HuH-7.5 (cell line): ENCODE measurements around the gene NEDD4L.
"Not testable (repeated sequence)": the region's sequence is repeated elsewhere in the genome, so short reads cannot be mapped to it uniquely, and the experiment has no call there.

Experiments used
- DNase-seq: peaks from one replicate; pipeline ENCODE4 v3.0.0; 2011; ENCODE audit warnings: low spot score

Gene NEDD4L

GRCh38 chr18:58043491-58044369 is at the start of gene NEDD4L:
NEDD4L (plus strand) TSS chr18:58044226; CDS start chr18:58044661, 435 bp downstream.
- peak; percentile 59 for DNase-seq

- DNase-seq: no peak
These were observed 48.7 kb upstream of the NEDD4L start for GRCh38 chr18:57995331-57995730.

- not testable (repeated sequence) for DNase-seq
These were observed 47.1 kb upstream of the NEDD4L start for GRCh38 chr18:57996894-57997293.

- no peak for DNase-seq
These were observed 46.2 kb upstream of the NEDD4L start for GRCh38 chr18:57997820-57998219.

- no peak for DNase-seq
These were observed 45.6 kb upstream of the NEDD4L start for GRCh38 chr18:57998461-57998860.

- no peak for DNase-seq
These were observed 39.7 kb upstream of the NEDD4L start for GRCh38 chr18:58004317-58004716.

GRCh38 chr18:58005011-58005410 is 39.0 kb upstream of the NEDD4L start:
- no peak for DNase-seq

DNA sequence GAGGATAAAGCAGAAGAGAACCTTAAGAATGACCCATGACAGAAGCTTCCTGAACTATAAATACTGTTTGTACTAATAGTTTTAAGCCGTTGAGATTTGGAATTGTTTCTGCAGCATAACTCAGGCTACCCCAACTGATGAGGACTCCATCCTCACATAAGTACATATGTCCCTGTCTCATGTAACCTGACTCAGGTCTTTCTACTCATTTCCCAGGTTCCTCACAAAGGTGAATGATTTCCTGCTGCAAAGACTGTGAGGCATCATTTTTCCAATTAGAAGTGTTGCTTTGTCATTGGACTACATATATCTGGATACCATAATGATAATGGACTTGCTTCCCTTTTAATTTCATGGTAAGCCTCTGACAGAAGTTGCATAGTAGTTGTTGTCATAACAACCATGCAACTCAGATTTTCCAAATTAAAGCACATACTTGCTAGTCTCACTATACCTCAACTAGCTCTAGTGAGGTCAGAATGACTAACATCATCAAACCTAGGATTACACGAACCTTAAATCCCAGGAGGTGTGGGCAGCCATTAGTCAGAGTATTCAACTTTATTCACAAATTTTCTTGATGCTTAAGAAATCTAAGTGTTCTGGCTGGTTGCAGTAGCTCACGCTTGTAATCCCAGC is 38.0 kb upstream of the NEDD4L start:
- DNase-seq: no peak

- no peak for DNase-seq
These were observed 34.9 kb upstream of the NEDD4L start for GRCh38 chr18:58009166-58009565.

DNA sequence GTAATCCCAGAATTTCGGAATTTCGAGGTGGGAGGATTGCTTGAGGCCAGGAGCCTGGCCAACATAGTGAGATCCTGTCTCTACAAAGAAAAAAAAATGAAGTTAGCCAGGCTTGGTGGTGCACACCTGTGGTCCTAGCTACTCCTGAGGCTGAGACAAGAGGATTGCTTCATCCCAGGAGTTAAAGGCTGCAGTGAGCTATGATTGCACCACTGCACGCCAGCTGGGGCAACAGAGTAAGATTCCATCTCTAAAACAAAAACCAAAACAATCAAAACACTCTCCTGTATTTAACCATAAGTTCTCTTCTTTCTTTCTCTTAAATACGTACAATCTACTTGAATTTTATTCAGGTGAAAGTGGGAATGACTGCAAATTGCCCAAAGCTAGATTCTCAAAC is 33.8 kb upstream of the NEDD4L start:
- no peak for DNase-seq

- no peak for DNase-seq
These were observed 31.7 kb upstream of the NEDD4L start for GRCh38 chr18:58012356-58012755.

- DNase-seq: peak; percentile 25
These were observed 30.5 kb upstream of the NEDD4L start for GRCh38 chr18:58013241-58014211.

- DNase-seq: no peak
These were observed 28.8 kb upstream of the NEDD4L start for GRCh38 chr18:58015065-58015780.

DNA sequence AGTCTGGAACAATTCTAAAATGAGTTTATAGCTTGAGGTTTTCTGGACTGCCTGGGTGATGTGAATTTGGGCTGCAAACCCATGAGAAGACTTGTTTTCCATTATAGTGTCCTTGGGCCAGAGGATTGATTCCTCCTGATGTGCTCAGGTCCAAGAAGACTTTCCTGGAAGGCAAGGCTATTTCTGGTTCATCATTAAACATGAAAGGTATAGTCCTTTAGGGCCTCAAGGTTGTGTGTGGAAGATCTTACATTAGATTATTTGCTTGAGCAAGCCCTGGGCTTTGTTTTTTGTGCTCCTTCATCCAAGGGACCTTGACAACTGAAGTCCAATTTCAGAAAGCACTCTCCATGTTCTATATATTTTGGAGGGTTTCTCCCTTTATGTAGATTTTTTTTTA is 26.8 kb upstream of the NEDD4L start:
- no peak for DNase-seq

GRCh38 chr18:58020567-58021107 is 23.4 kb upstream of the NEDD4L start:
- no peak for DNase-seq

DNA sequence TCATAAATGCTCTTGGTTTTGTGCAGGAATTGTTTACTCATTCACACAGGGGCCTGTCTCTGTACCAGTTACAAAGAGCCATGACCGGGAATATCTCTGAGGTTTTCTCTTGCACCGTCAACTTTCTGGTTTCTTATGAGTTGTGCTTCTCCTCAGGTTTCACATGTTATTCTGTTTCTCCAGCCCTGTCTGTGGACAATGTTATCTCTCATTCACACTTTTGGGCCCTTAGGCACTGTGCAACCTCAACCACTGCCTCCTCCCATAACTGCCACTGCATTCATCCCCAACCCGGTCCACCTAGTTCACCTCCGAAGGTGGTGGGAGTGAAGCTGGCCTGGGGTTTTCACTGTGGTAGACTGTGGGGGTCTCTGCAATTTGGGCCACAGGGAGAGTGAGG is 22.5 kb upstream of the NEDD4L start:
- no peak for DNase-seq

DNA sequence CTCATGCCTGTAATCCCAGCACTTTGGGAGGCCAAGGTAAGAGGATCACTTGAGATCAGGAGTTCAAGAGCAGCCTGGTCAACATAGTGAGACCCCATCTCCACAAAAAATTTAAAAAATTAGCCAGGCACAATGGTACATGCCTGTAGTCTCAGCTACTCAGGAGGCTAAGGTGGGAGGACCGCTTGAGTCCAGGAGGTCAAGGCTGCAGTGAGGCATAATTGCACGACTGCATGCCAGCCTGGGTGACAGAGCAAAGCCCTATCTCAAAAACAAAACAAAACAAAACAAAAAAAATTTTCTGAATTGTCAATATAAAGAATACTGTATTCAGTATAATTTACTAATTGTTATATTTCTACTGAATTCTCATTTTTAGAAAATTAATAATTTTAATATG is 20.9 kb upstream of the NEDD4L start:
- DNase-seq: no peak

DNA sequence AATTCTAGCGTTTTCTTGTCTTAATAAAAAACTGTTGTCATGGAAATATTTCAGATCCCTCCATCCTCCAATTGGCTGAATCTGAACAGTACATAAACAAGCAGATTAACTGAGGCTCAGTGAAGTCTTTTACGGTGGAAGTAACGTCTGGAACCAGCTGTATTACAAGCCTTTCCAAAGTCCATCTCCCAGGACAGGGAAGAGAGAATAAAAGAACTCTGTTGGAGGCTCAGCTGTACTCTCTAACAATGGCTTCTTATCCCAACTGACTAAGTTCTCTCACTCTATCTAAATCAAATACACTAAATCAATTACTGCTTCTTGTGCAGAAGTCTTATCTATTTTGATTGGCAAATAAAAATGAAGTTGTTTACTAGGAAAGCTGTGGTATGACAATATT is 19.9 kb upstream of the NEDD4L start:
- no peak for DNase-seq

GRCh38 chr18:58025205-58025604 is 18.8 kb upstream of the NEDD4L start:
- DNase-seq: no peak

DNA sequence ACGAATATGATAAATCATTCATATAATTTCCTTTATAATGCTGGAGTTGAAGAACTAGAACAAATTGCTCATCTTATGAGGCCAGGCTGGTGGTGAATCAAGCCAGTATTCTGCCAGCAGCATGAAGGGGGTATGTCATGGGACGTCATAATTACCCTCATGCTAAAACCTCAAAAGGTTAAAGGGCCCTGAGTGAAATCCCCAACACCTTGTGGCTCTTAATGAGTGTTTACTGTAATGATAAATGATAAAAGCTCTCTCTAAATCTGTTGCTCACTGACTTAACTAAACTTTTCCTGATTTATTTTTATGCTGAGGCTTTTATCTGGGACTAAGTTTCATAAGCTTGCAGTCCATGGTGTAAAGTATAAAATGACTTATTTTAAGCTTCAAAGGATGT is 18.3 kb upstream of the NEDD4L start:
- DNase-seq: no peak

- no peak for DNase-seq
These were observed 17.6 kb upstream of the NEDD4L start for GRCh38 chr18:58026395-58026794.
